Stimulated activated CD8-positive, alpha-beta memory T cell treated with anti-CD3 and anti-CD28 coated beads, Interleukin-7, amount 100 ng/mL, for 4 hours (primary cell): ENCODE results near the gene PLA2G2F.

Experiments used
- DNase-seq, 2 donors: peaks; one replicate each; pipeline ENCODE4 v3.0.0-alpha.2; 2020; ENCODE audit warnings: low read depth in 2 of 2

The PLA2G2F gene

GRCh38 chr1:20168564-20169491 is 29.7 kb downstream of the PLA2G2F start:
- no peak for DNase-seq

- DNase-seq: no peak
Observed at GRCh38 chr1:20169932-20170331, 30.8 kb downstream of the PLA2G2F start.

GRCh38 chr1:20172033-20172590 is 33.0 kb downstream of the PLA2G2F start:
- no peak for DNase-seq

- DNase-seq: no peak
Observed at GRCh38 chr1:20174937-20175666, 36.0 kb downstream of the PLA2G2F start.

GRCh38 chr1:20178634-20179370 is 39.7 kb downstream of the PLA2G2F start:
- no peak for DNase-seq

- DNase-seq: no peak
Observed at GRCh38 chr1:20179371-20180128, 40.4 kb downstream of the PLA2G2F start.

- no peak for DNase-seq
Observed at GRCh38 chr1:20180129-20180843, 41.2 kb downstream of the PLA2G2F start.

- no peak for DNase-seq
Observed at GRCh38 chr1:20180844-20181207, 41.7 kb downstream of the PLA2G2F start.

GRCh38 chr1:20182415-20182814 is 43.3 kb downstream of the PLA2G2F start:
- DNase-seq: no peak

- DNase-seq: no peak
Observed at GRCh38 chr1:20183035-20183434, 43.9 kb downstream of the PLA2G2F start.

GRCh38 chr1:20183616-20184271 is 44.6 kb downstream of the PLA2G2F start:
- no peak for DNase-seq

GRCh38 chr1:20184481-20184900 is 45.4 kb downstream of the PLA2G2F start:
- no peak for DNase-seq

GRCh38 chr1:20184997-20185833 is 46.1 kb downstream of the PLA2G2F start:
- DNase-seq: peak; percentile 31 to 49

GRCh38 chr1:20185834-20186782 is 47.0 kb downstream of the PLA2G2F start, which contains the start of the genes PLA2G2C and UBXN10:
Gene PLA2G2C, minus strand, starts transcription at chr1:20186518. Its CDS starts 9,155 bp downstream, at chr1:20177363.
Gene UBXN10, plus strand, starts transcription at chr1:20186096. Its CDS starts 4,466 bp downstream, at chr1:20190562.
- DNase-seq: peak in 1 of 2 donors; percentile 28

- DNase-seq: no peak
Observed at GRCh38 chr1:20187103-20187812, 48.1 kb downstream of the PLA2G2F start.

GRCh38 chr1:20187813-20188454 is 48.8 kb downstream of the PLA2G2F start:
- no peak for DNase-seq
